Thyroid gland (tissue), 4 donors: ENCODE results near the gene IPO5. TPM values are rescaled to one million over a fixed set of nuclear protein-coding genes. Genes with fewer than 3 reads are reported as not detected.

ENCODE experiments used
- DNase-seq, 2 donors: peaks; one replicate each; pipeline ENCODE4 v3.0.0-alpha.2; 2019
- H3K27ac ChIP-seq, 3 donors: fragments of 200-600 bp; sonication (generic); 1 replicate in 2 of 3; 2 replicates in 1 of 3; pipeline ENCODE4 v1.5.1; 2016 to 2019; ENCODE audit warnings: mild to moderate bottlenecking in 1 of 3, moderate library complexity in 1 of 3
- H3K27me3 ChIP-seq: fragments of 200-600 bp; sonication (generic); one replicate; pipeline ENCODE4 v1.5.1; 2019
- H3K36me3 ChIP-seq, 2 donors: fragments of 200-600 bp; sonication (generic); one replicate each; pipeline ENCODE4 v1.5.1; 2016 to 2019
- H3K4me1 ChIP-seq, 2 donors: fragments of 200-600 bp; sonication (generic); one replicate each; pipeline ENCODE4 v1.5.1; 2017 to 2019
- H3K4me3 ChIP-seq, 3 donors: fragments of 200-600 bp; sonication (generic); replicated peaks in 1 of 3; 1 replicate in 2 of 3; 2 replicates in 1 of 3; pipeline ENCODE4 v1.5.1; 2016; ENCODE audit warnings: mild to moderate bottlenecking in 1 of 3
- H3K9me3 ChIP-seq: fragments of 200-600 bp; sonication (generic); one replicate; pipeline ENCODE4 v1.5.1; 2017
- POLR2A ChIP-seq, 2 donors: fragments of 450-650 bp; IDR thresholded peaks; one replicate each; pipeline ENCODE4 v1.6.1; 2017; ENCODE audit warnings: antibody characterized with exemption in 2 of 2, mild to moderate bottlenecking in 2 of 2, moderate library complexity in 1 of 2
- WGBS, 2 donors: methylation state at CpG; one replicate each; pipeline ENCODE4 v1.1.5; 2017; 5-methylcytosine and 5-hydroxymethylcytosine counted together
- intact Hi-C: fragments of 100-400 bp; cut with DNase I; formaldehyde crosslinking; loops from one replicate; pipeline ENCODE4 v1.15.1; 2023
- total RNA-seq, 4 donors: library from RNA; depleted of rRNA; stranded (reverse); fragments of >200 nt; gene quantifications; one replicate each; pipeline ENCODE4 v1.2.3, GENCODE V29; 2016
- TF ChIP-seq, protein P1 (sequence below), 6 experiments: fragments of 200-600 bp in 3 of 6; fragments of 450-650 bp in 3 of 6; sonication (generic) in 3 of 6; IDR thresholded peaks; one replicate each; pipeline ENCODE4 v1.5.1; 2016 to 2019; ENCODE audit warnings: antibody characterized with exemption in 6 of 6, mild to moderate bottlenecking in 2 of 6, inconsistent platforms in 1 of 6, moderate library complexity in 1 of 6

IPO5 gene
- total RNA-seq, 4 donors from 2014 or later = 95.4 to 139 (median 108) TPM

DNA sequence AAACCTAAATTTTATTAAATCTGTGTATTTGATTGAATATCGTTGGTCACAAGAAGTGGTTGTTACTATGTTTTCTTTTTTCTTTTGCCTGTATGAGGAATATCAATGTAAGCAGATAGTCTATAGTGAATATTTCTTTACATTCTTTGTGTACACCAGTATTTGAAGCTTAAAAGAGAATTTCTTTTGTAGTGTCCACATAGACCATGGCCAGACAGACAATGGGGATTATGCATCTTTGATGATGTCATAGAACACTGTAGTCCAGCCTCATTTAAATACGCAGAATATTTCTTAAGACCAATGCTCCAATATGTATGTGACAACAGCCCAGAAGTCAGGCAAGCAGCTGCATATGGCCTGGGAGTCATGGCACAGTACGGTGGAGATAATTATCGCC, 64.8 kb downstream of the IPO5 start:
- TF ChIP-seq, protein P1, sequence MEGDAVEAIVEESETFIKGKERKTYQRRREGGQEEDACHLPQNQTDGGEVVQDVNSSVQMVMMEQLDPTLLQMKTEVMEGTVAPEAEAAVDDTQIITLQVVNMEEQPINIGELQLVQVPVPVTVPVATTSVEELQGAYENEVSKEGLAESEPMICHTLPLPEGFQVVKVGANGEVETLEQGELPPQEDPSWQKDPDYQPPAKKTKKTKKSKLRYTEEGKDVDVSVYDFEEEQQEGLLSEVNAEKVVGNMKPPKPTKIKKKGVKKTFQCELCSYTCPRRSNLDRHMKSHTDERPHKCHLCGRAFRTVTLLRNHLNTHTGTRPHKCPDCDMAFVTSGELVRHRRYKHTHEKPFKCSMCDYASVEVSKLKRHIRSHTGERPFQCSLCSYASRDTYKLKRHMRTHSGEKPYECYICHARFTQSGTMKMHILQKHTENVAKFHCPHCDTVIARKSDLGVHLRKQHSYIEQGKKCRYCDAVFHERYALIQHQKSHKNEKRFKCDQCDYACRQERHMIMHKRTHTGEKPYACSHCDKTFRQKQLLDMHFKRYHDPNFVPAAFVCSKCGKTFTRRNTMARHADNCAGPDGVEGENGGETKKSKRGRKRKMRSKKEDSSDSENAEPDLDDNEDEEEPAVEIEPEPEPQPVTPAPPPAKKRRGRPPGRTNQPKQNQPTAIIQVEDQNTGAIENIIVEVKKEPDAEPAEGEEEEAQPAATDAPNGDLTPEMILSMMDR (IDR thresholded peaks at IDR 0.05) = no peak
- TF ChIP-seq POLR2A (IDR thresholded peaks at IDR 0.05) = no peak

DNA sequence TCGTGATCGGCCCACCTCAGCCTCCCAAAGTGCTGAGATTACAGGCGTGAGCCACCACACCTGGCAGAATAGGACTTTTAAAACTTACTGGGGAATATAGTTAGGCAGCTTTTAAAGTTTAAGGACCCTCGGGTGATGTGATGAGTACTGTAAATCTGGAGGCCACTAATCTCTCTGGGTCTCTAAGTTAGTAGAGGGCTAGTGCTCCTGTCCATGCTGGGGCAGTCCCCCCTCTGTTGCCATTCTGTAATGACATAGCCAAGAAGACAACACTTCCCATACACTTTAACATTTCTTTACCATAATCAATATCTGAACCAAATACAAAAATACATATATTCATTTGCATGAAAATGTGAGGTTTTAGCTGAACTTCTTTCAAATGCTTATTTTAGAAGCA, 65.7 kb downstream of the IPO5 start:
- DNase-seq = no peak
- Histone ChIP-seq H3K4me3 (no peak overlapping the region), H3K9me3 (no peaks in the 10 kb centered on the region), H3K36me3 (peaks cover 24 to 34% of the 10 kb centered on the region in 2 donors), H3K27ac (no peak overlapping the region), H3K4me1 (peaks cover 10 to 16% of the 10 kb centered on the region in 2 donors), H3K27me3 (no peaks in the 10 kb centered on the region)
- intact Hi-C loops = no loop called here
- no peak for TF ChIP-seq POLR2A (IDR thresholded peaks at IDR 0.05)
- TF ChIP-seq, protein P1 (IDR thresholded peaks at IDR 0.05) = no peak
- 97 to 98% methylated on average over 4 of the region's 4 CpGs for WGBS, 2 donors

More for the DNA sequence above, 64.8 kb downstream of the IPO5 start:
- WGBS, 2 donors = 92 to 95% methylated on average over 4 of the region's 4 CpGs
- no peaks in the 10 kb centered on the region for H3K9me3 ChIP-seq
- no peak overlapping the region for H3K4me3 ChIP-seq
- H3K36me3 ChIP-seq = peaks cover 30 to 38% of the 10 kb centered on the region in 2 donors
- H3K27me3 ChIP-seq = no peaks in the 10 kb centered on the region
- intact Hi-C loops = no loop called here
- peaks cover 10 to 16% of the 10 kb centered on the region in 2 donors for H3K4me1 ChIP-seq
- no peak for DNase-seq
- no peak overlapping the region for H3K27ac ChIP-seq

DNA sequence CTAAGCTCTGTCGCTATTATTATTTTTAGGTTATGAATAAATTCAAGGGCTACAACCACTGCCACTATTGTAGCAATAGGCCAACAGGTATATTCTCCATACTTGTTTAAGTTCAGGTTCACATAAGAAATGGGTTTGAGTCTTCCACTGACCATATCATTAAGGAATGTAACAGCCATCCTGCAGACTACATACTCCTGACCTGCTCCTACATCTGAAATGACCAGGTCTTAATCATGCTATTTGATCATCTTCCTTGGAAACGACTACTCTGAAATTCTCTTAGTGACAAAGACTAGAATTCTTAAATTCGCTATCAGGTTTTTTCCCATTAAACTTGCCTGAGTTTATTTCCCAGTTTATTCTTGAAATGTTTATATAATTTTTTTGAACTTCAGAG, 66.8 kb downstream of the IPO5 start:
- Histone ChIP-seq H3K9me3 (no peaks in the 10 kb centered on the region), H3K4me1 (peaks cover 10 to 16% of the 10 kb centered on the region in 2 donors), H3K27ac (no peak overlapping the region), H3K36me3 (peaks cover 21 to 31% of the 10 kb centered on the region in 2 donors), H3K27me3 (no peaks in the 10 kb centered on the region), H3K4me3 (no peak overlapping the region)
- TF ChIP-seq, protein P1 (IDR thresholded peaks at IDR 0.05) = no peak
- no peak for TF ChIP-seq POLR2A (IDR thresholded peaks at IDR 0.05)
- DNase-seq = no peak
- WGBS, 2 donors = 93 to 96% methylated on average over 3 of the region's 3 CpGs
- intact Hi-C loops = no loop called here

GRCh38 chr13:98022210-98022609, 68.7 kb downstream of the IPO5 start:
- Histone ChIP-seq H3K4me3 (no peak overlapping the region), H3K4me1 (peaks cover 13 to 17% of the 10 kb centered on the region in 2 donors), H3K27ac (peak overlapping the region; percentile 36 to 62 (median 59)), H3K9me3 (no peaks in the 10 kb centered on the region), H3K27me3 (no peaks in the 10 kb centered on the region), H3K36me3 (peaks cover 11 to 20% of the 10 kb centered on the region in 2 donors)
- WGBS, 2 donors = 19 to 25% methylated on average over 1 of the region's 1 CpG
- no peak for TF ChIP-seq POLR2A (IDR thresholded peaks at IDR 0.05)
- TF ChIP-seq, protein P1 (IDR thresholded peaks at IDR 0.05) = no peak
- peak; percentile 79 to 85 for DNase-seq
- intact Hi-C loops = no loop called here

- Histone ChIP-seq H3K4me3 (no peak overlapping the region), H3K27ac (no peak overlapping the region), H3K27me3 (no peaks in the 10 kb centered on the region), H3K4me1 (peaks cover 13 to 19% of the 10 kb centered on the region in 2 donors), H3K9me3 (no peaks in the 10 kb centered on the region), H3K36me3 (no peaks in the 10 kb centered on the region)
- DNase-seq = no peak
- 95 to 96% methylated on average over 7 of the region's 7 CpGs for WGBS, 2 donors
- intact Hi-C loops = no loop called here
- no peak for TF ChIP-seq POLR2A (IDR thresholded peaks at IDR 0.05)
- TF ChIP-seq, protein P1 (IDR thresholded peaks at IDR 0.05) = no peak
Observed at GRCh38 chr13:98025480-98026025, 72.1 kb downstream of the IPO5 start.
